NK-92 treated with Interleukin-12 subunit alpha and Interleukin-12 subunit beta, amount 100 ng/mL, for 24 hours (cell line): ENCODE measurements around the gene RIN3.

ENCODE experiments used
- DNase-seq: peaks from one replicate; lab custom pipeline; 2025; lab: John Stamatoyannopoulos, UW

RIN3 gene

GRCh38 chr14:92484132-92484823 is 29.3 kb upstream of the RIN3 start:
- DNase-seq: no peak

- DNase-seq: no peak
These were observed 26.7 kb upstream of the RIN3 start for GRCh38 chr14:92486881-92487280.

- no peak for DNase-seq
These were observed 26.0 kb upstream of the RIN3 start for GRCh38 chr14:92487513-92488133.

- DNase-seq: no peak
These were observed 24.0 kb upstream of the RIN3 start for GRCh38 chr14:92489394-92490238.

- DNase-seq: no peak
These were observed 23.2 kb upstream of the RIN3 start for GRCh38 chr14:92490239-92490959.

- no peak for DNase-seq
These were observed 21.8 kb upstream of the RIN3 start for GRCh38 chr14:92491782-92492181.

GRCh38 chr14:92492258-92492657 is 21.3 kb upstream of the RIN3 start:
- DNase-seq: no peak

- DNase-seq: no peak
These were observed 20.6 kb upstream of the RIN3 start for GRCh38 chr14:92493024-92493423.

- DNase-seq: no peak
These were observed 20.1 kb upstream of the RIN3 start for GRCh38 chr14:92493492-92493891.

GRCh38 chr14:92494512-92494911 is 19.1 kb upstream of the RIN3 start:
- DNase-seq: no peak

GRCh38 chr14:92495027-92495426 is 18.6 kb upstream of the RIN3 start:
- no peak for DNase-seq

GRCh38 chr14:92496191-92496857 is 17.3 kb upstream of the RIN3 start:
- DNase-seq: no peak

GRCh38 chr14:92497391-92497790 is 16.2 kb upstream of the RIN3 start:
- no peak for DNase-seq

GRCh38 chr14:92499234-92499633 is 14.3 kb upstream of the RIN3 start:
- no peak for DNase-seq

GRCh38 chr14:92500491-92500941 is 13.1 kb upstream of the RIN3 start:
- no peak for DNase-seq

GRCh38 chr14:92501891-92502351 is 11.7 kb upstream of the RIN3 start:
- no peak for DNase-seq

GRCh38 chr14:92502541-92503286 is 10.9 kb upstream of the RIN3 start:
- DNase-seq: no peak

GRCh38 chr14:92503756-92504491 is 9.7 kb upstream of the RIN3 start:
- DNase-seq: no peak

GRCh38 chr14:92505826-92506225 is 7.8 kb upstream of the RIN3 start:
- DNase-seq: no peak

- no peak for DNase-seq
These were observed 7.3 kb upstream of the RIN3 start for GRCh38 chr14:92506231-92506630.
